Ovary (tissue), 9 donors: ENCODE results near the gene HPSE2. TPM values are rescaled to one million over a fixed set of nuclear protein-coding genes. Genes with fewer than 3 reads are reported as not detected.
A peak's percentile ranks its signal among the peaks of the same experiment; 100 is the strongest.

Experiments used
- DNase-seq, 5 donors: peaks; one replicate each; pipeline ENCODE4 v3.0.0-alpha.2; 2019 to 2020
- H3K27ac ChIP-seq, 2 donors: fragments of 200-600 bp; one replicate each; pipeline versions ENCODE4 v1.5.1 to v1.8.0; 2019 to 2022
- H3K27me3 ChIP-seq: fragments of 200-600 bp; one replicate; pipeline ENCODE4 v1.8.0; 2022
- H3K36me3 ChIP-seq: fragments of 200-600 bp; sonication (generic); one replicate; pipeline ENCODE4 v1.5.1; 2019
- H3K4me1 ChIP-seq: one replicate; pipeline ENCODE4 v1.8.1; 2013; ENCODE audit warnings: mild to moderate bottlenecking, moderate library complexity; ENCODE audit not compliant: insufficient read depth
- H3K4me3 ChIP-seq: fragments of 200-600 bp; sonication (generic); one replicate; pipeline ENCODE4 v1.5.1; 2017
- H3K9me3 ChIP-seq, 2 donors: fragments of 200-600 bp in 1 of 2; sonication (generic) in 1 of 2; one replicate each; pipeline versions ENCODE4 v1.5.1 to v1.8.1; 2013 to 2019; ENCODE audit warnings: mild to moderate bottlenecking in 1 of 2, moderate library complexity in 1 of 2
- EP300 ChIP-seq: sonication (generic); formaldehyde crosslinking; IDR thresholded peaks from one replicate; pipeline ENCODE4 v1.6.1; 2017; ENCODE audit warnings: antibody characterized with exemption
- POLR2A ChIP-seq: fragments of 450-650 bp; IDR thresholded peaks from one replicate; pipeline ENCODE4 v1.6.1; 2017; ENCODE audit warnings: antibody characterized with exemption, mild to moderate bottlenecking, moderate library complexity
- WGBS, 3 donors: extraction: QIAGEN DNeasy Blood & Tissue Kit in 1 of 3; methylation state at CpG; one replicate each; pipeline versions ENCODE4 v1.1.5 to v1.1.7; 2013 to 2017; 5-methylcytosine and 5-hydroxymethylcytosine counted together
- intact Hi-C, 4 donors: fragments of 100-400 bp; cut with DNase I; formaldehyde crosslinking; loops; one replicate each; pipeline versions ENCODE4 v1.11.0 to v1.15.1; 2022 to 2023
- polyA plus RNA-seq, 2 donors: library from polyadenylated mRNA; stranded (reverse); fragments of 200-250 nt in 1 of 2; fragments of 350-450 nt in 1 of 2; fragmentation: Illumina TruSeq in 1 of 2; extraction: RNeasy Lipid Tissue Mini Kit (QIAGEN cat#74804) in 1 of 2; gene quantifications; one replicate each; pipeline ENCODE4 v1.2.3, GENCODE V29; 2013 to 2014
- total RNA-seq, 7 donors: library from RNA; depleted of rRNA in 2 of 7; stranded (reverse); fragments of >200 nt in 2 of 7; fragmentation: NEBNext Ultra II Directional in 3 of 7; extraction: Animal tissue kit (Norgen Biotek cat#: 25700) in 3 of 7; gene quantifications; one replicate each; pipeline versions ENCODE4 v1.1.0 to v1.2.4, GENCODE V29; 2016 to 2023
- TF ChIP-seq, protein P1 (sequence below), 3 donors: fragments of 450-650 bp in 2 of 3; fragments of 200-600 bp in 1 of 3; IDR thresholded peaks; one replicate each; pipeline versions ENCODE4 v1.5.1 to v1.8.0; 2016 to 2022; ENCODE audit warnings: antibody characterized with exemption in 3 of 3, mild to moderate bottlenecking in 1 of 3
- donor health status: DM: no; HTN: no; CAD: no; lungs with moderate emphysema.
- donor health status: DM: no; HTN: no; CAD: no.
- donor health status: Bipolar disorder and iron deficiency.
- donor health status: DM: yes; HTN: yes; CAD: no.
- donor health status: DM: no; HTN: no; CAD: no.
- donor health status: DM: yes; HTN: yes; CAD: no.

HPSE2 gene
- total and polyA plus RNA-seq, 9 donors: 0.07 to 1.2 (median 0.12) TPM; not detected in 4

DNA sequence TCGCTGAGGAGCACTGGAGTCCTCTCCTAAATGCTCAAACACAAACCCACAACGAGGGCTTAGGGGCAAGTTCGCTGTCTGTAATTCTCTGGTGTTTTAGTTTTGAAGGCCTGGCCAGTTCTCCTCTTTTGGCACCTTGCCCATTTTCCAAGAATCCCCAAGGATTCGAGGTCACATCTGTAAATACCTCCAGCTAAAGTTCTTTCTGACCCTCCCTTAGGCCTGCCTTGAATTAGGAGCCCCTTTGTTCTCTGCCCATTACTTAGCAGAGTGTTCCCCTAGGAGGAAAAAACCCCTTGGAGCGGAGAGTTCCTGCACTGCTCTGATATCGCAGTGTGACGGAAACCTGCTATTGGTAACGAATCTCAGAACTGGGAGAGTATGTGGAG is 819.9 kb downstream of the HPSE2 start:
- intact Hi-C loops: no loop called here
- Histone ChIP-seq H3K4me3 (no peak overlapping the region), H3K9me3 (no peaks in the 10 kb centered on the region), H3K27ac (peak overlapping the region in 1 of 2 donors; percentile 61), H3K4me1 (peaks cover 18% of the 10 kb centered on the region), H3K36me3 (no peaks in the 10 kb centered on the region), H3K27me3 (no peaks in the 10 kb centered on the region)
- 46 to 54% (median 48%) methylated on average over 8 of the region's 8 CpGs for WGBS, 3 donors
- TF ChIP-seq EP300 (no peak), POLR2A (no peak)
- TF ChIP-seq, protein P1, sequence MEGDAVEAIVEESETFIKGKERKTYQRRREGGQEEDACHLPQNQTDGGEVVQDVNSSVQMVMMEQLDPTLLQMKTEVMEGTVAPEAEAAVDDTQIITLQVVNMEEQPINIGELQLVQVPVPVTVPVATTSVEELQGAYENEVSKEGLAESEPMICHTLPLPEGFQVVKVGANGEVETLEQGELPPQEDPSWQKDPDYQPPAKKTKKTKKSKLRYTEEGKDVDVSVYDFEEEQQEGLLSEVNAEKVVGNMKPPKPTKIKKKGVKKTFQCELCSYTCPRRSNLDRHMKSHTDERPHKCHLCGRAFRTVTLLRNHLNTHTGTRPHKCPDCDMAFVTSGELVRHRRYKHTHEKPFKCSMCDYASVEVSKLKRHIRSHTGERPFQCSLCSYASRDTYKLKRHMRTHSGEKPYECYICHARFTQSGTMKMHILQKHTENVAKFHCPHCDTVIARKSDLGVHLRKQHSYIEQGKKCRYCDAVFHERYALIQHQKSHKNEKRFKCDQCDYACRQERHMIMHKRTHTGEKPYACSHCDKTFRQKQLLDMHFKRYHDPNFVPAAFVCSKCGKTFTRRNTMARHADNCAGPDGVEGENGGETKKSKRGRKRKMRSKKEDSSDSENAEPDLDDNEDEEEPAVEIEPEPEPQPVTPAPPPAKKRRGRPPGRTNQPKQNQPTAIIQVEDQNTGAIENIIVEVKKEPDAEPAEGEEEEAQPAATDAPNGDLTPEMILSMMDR (IDR thresholded peaks at IDR 0.05): no peak
- DNase-seq: no peak

DNA sequence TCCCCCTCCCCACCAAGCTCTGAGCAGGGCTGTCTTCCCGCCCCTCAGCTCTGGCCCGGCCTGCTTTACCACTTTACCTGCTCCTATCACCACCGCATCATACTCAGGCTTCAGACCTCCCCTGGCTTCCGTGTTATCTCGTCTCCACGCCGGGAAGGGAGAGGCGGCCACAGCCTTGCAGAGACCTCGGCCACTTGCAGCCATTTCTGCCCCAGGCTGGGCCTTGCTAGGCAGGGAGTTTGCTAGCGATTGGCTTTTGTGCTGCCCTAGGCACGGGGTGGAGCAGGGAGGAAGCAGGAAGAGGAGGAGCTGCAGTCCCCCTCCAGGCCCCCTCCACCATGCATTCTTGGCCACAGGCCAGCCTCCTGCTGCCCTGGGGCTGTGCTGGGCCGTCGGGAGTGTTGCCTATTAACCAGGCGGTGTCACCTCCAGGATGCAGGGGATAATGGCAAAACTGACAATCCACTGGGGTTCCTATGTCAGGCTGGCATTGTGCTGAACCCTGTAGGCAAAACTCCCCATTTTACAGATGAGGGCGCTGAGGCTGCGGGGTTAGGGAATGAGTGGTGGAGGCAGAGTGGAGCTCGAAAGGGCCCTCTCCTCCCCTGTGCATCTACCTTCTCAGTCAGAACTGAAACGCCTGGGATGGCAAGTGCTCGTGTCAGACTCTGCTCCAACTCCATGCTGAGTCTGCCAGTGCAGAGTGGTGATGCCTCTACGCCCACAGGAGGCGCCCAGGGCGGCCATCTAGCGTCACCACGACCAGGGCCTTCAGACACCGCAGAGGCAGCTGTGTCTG is 820.5 kb downstream of the HPSE2 start, which contains the start of gene PYROXD2:
Gene PYROXD2, minus strand, starts transcription at position 251 of the 799 bp plus-strand sequence. Its CDS starts 47 bp downstream, at position 204.
- peak within 1 kb of the TSS; percentile 63 for H3K4me3 ChIP-seq
- intact Hi-C loops: no loop called here
- no peaks in the 10 kb centered on the region for H3K27me3 ChIP-seq
- peaks cover 19% of the 10 kb centered on the region for H3K4me1 ChIP-seq
- H3K9me3 ChIP-seq: no peaks in the 10 kb centered on the region
- no peaks in the 10 kb centered on the region for H3K36me3 ChIP-seq
- peak within 1 kb of the TSS in 1 of 2 donors; percentile 61 for H3K27ac ChIP-seq
- TF ChIP-seq EP300: no peak
- peak; percentile 26 for TF ChIP-seq POLR2A
- TF ChIP-seq, protein P1 (IDR thresholded peaks at IDR 0.05): no peak
- WGBS, 3 donors: 24 to 27% (median 27%) methylated on average over 20 to 25 of the region's 25 CpGs
- peak; percentile 91 to 95 (median 93) for DNase-seq

DNA sequence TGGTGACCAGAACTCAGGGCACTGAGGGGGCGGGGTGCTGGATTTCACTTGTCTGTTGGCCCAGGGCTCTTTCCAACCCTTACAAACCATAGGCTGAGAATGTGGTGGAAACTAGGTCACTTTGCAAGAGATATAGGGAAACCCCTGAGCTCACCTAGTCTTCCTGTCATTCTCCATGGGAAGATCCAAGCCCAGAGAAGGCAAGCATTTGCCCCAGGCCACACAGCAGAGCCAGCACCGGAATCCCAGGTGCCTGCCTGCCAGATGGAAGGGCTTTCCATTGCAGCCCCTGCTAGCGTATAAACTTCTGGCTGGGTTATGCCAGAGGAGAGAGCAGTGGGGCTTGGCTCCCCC is 821.1 kb downstream of the HPSE2 start:
- TF ChIP-seq EP300: no peak
- no peak for TF ChIP-seq POLR2A
- TF ChIP-seq, protein P1 (IDR thresholded peaks at IDR 0.05): no peak
- 23 to 27% (median 27%) methylated on average over 3 of the region's 3 CpGs for WGBS, 3 donors
- no peaks in the 10 kb centered on the region for H3K36me3 ChIP-seq
- H3K9me3 ChIP-seq: no peaks in the 10 kb centered on the region
- H3K4me3 ChIP-seq: peak overlapping the region; percentile 63
- peaks cover 19% of the 10 kb centered on the region for H3K4me1 ChIP-seq
- peak overlapping the region in 1 of 2 donors; percentile 61 for H3K27ac ChIP-seq
- peak in 1 of 5 donors; percentile 29 for DNase-seq
- intact Hi-C loops: no loop called here
- no peaks in the 10 kb centered on the region for H3K27me3 ChIP-seq

DNA sequence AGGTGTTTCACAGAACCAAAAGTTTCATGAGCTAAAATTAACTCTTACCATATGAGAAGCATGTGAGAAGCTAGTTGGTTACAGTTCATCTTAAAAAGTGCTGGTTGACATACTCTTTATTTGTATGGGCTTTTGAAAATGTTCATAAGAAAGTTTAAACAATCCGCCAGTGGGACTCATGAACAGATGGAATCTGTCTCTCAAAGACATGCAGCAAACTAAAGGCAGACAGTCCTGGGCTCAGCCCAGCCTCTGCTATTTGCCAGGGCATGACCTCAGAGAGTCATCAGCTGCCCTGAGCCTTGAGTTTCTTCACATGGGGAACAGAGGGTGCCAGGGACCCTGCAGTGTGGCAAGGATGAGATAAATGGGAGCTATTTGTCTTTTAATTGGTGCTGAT is 823.9 kb downstream of the HPSE2 start:
- no peaks in the 10 kb centered on the region for H3K36me3 ChIP-seq
- no peaks in the 10 kb centered on the region for H3K9me3 ChIP-seq
- H3K27ac ChIP-seq: no peak overlapping the region
- WGBS, 3 donors: 6 to 24% (median 20%) methylated on average over 1 of the region's 1 CpG
- intact Hi-C loops: no loop called here
- TF ChIP-seq, protein P1 (IDR thresholded peaks at IDR 0.05): no peak
- TF ChIP-seq EP300 (no peak), POLR2A (no peak)
- peak in 1 of 5 donors; percentile 38 for DNase-seq
- peaks cover 19% of the 10 kb centered on the region for H3K4me1 ChIP-seq
- H3K4me3 ChIP-seq: no peak overlapping the region
- no peaks in the 10 kb centered on the region for H3K27me3 ChIP-seq
